Loucy (cell line): Measurements from ENCODE around the gene RANBP9.

Experiments
- H2AFZ ChIP-seq: fragments of 200-600 bp; sonication (generic); 2 replicates; pipeline ENCODE4 v1.6.0; 2016; ENCODE audit warnings: antibody characterized with exemption, mild to moderate bottlenecking, low read length, moderate library complexity
- H3F3A ChIP-seq: fragments of 200-600 bp; 2 replicates; pipeline ENCODE4 v1.6.0; 2016; ENCODE audit warnings: antibody characterized with exemption, low read depth, mild to moderate bottlenecking
- H3K27me3 ChIP-seq: fragments of 200-600 bp; sonication (generic); 2 replicates; pipeline ENCODE4 v1.6.1; 2014; ENCODE audit warnings: low read length, mild to moderate bottlenecking; ENCODE audit not compliant: insufficient read depth, poor library complexity, severe bottlenecking
- H3K36me3 ChIP-seq: fragments of 200-600 bp; sonication (generic); 2 replicates; pipeline ENCODE4 v1.6.1; 2016; ENCODE audit warnings: low read length; ENCODE audit not compliant: insufficient read depth
- H3K4me1 ChIP-seq: fragments of 200-600 bp; sonication (generic); 2 replicates; pipeline ENCODE4 v1.5.1; 2014; ENCODE audit warnings: low read length, mild to moderate bottlenecking; ENCODE audit not compliant: insufficient read depth, poor library complexity, severe bottlenecking
- H3K4me2 ChIP-seq: fragments of 200-600 bp; sonication (generic); 2 replicates; pipeline ENCODE4 v1.6.0; 2014; ENCODE audit warnings: antibody characterized with exemption, low read length, low read depth, mild to moderate bottlenecking; ENCODE audit not compliant: poor library complexity, severe bottlenecking
- H3K4me3 ChIP-seq: fragments of 200-600 bp; sonication (generic); 2 replicates; pipeline ENCODE4 v1.5.1; 2014; ENCODE audit warnings: low read length, mild to moderate bottlenecking, mixed read lengths; ENCODE audit not compliant: poor library complexity, severe bottlenecking
- H3K79me2 ChIP-seq: fragments of 200-600 bp; sonication (generic); 2 replicates; pipeline ENCODE4 v1.6.1; 2014; ENCODE audit warnings: low read length; ENCODE audit not compliant: insufficient read depth
- H3K9ac ChIP-seq: fragments of 200-600 bp; sonication (generic); 2 replicates; pipeline ENCODE4 v1.6.0; 2014; ENCODE audit warnings: mild to moderate bottlenecking, low read depth, low read length, moderate library complexity; ENCODE audit not compliant: poor library complexity, severe bottlenecking
- H3K9me2 ChIP-seq: fragments of 200-600 bp; sonication (generic); replicated peaks from 2 replicates; pipeline ENCODE4 v1.6.1; 2016; ENCODE audit warnings: low read depth, low read length, mixed read lengths
- H3K9me3 ChIP-seq: fragments of 200-600 bp; sonication (generic); 2 replicates; pipeline ENCODE4 v1.6.1; 2014; ENCODE audit warnings: mild to moderate bottlenecking, antibody characterized with exemption, low read length, low read depth; ENCODE audit not compliant: insufficient read depth
- H4K20me1 ChIP-seq: fragments of 200-600 bp; sonication (generic); 2 replicates; pipeline ENCODE4 v1.6.0; 2014; ENCODE audit warnings: antibody characterized with exemption, low read length, mild to moderate bottlenecking; ENCODE audit not compliant: insufficient read depth, poor library complexity, severe bottlenecking
- EZH2phosphoT487 ChIP-seq: fragments of 200-600 bp; IDR thresholded peaks from 2 replicates; pipeline ENCODE4 v1.6.1; 2018; ENCODE audit warnings: antibody characterized with exemption, mild to moderate bottlenecking, moderate library complexity, borderline replicate concordance
- TF ChIP-seq, protein P1 (sequence below): fragments of 200-600 bp; sonication (generic); conservative IDR thresholded peaks from 2 replicates; pipeline ENCODE4 v1.5.1; 2014; ENCODE audit warnings: mild to moderate bottlenecking, antibody characterized with exemption, low read length

The RANBP9 gene

GRCh38 chr6:13605634-13606033, 106.0 kb downstream of the RANBP9 start:
- Histone ChIP-seq H3K27me3 (no peaks in the 10 kb centered on the region), H3K79me2 (no peaks in the 10 kb centered on the region), H3F3A (no peaks in the 10 kb centered on the region), H3K36me3 (no peaks in the 10 kb centered on the region), H3K9ac (no peak overlapping the region), H3K9me3 (no peaks in the 10 kb centered on the region), H3K4me2 (no peak overlapping the region), H3K9me2 (no peaks in the 10 kb centered on the region), H3K4me3 (no peak overlapping the region), H2AFZ (no peak overlapping the region), H3K4me1 (no peaks in the 10 kb centered on the region), H4K20me1 (no peaks in the 10 kb centered on the region)
- TF ChIP-seq EZH2phosphoT487, result no peak
- TF ChIP-seq, protein P1, sequence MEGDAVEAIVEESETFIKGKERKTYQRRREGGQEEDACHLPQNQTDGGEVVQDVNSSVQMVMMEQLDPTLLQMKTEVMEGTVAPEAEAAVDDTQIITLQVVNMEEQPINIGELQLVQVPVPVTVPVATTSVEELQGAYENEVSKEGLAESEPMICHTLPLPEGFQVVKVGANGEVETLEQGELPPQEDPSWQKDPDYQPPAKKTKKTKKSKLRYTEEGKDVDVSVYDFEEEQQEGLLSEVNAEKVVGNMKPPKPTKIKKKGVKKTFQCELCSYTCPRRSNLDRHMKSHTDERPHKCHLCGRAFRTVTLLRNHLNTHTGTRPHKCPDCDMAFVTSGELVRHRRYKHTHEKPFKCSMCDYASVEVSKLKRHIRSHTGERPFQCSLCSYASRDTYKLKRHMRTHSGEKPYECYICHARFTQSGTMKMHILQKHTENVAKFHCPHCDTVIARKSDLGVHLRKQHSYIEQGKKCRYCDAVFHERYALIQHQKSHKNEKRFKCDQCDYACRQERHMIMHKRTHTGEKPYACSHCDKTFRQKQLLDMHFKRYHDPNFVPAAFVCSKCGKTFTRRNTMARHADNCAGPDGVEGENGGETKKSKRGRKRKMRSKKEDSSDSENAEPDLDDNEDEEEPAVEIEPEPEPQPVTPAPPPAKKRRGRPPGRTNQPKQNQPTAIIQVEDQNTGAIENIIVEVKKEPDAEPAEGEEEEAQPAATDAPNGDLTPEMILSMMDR, result no peak

- Histone ChIP-seq H4K20me1 (no peaks in the 10 kb centered on the region), H3K27me3 (no peaks in the 10 kb centered on the region), H3K4me1 (no peaks in the 10 kb centered on the region), H3K9me2 (no peaks in the 10 kb centered on the region), H3K4me2 (no peak overlapping the region), H3F3A (no peaks in the 10 kb centered on the region), H3K9me3 (no peaks in the 10 kb centered on the region), H3K9ac (no peak overlapping the region), H3K4me3 (no peak overlapping the region), H3K79me2 (no peaks in the 10 kb centered on the region), H2AFZ (no peak overlapping the region), H3K36me3 (no peaks in the 10 kb centered on the region)
- no peak for TF ChIP-seq EZH2phosphoT487
- TF ChIP-seq, protein P1, result no peak
These were observed 106.9 kb downstream of the RANBP9 start for GRCh38 chr6:13604546-13605416.

GRCh38 chr6:13604135-13604534, 107.5 kb downstream of the RANBP9 start:
- H3K4me1 ChIP-seq, result no peaks in the 10 kb centered on the region

More at GRCh38 chr6:13604135-13604534, 107.5 kb downstream of the RANBP9 start:
- no peak overlapping the region for H3K4me3 ChIP-seq
- H3K9me3 ChIP-seq, result no peaks in the 10 kb centered on the region
- no peak overlapping the region for H3K9ac ChIP-seq
- H3K9me2 ChIP-seq, result no peaks in the 10 kb centered on the region
- no peaks in the 10 kb centered on the region for H4K20me1 ChIP-seq
- no peaks in the 10 kb centered on the region for H3F3A ChIP-seq
- H3K27me3 ChIP-seq, result no peaks in the 10 kb centered on the region
- no peak overlapping the region for H3K4me2 ChIP-seq
- no peak overlapping the region for H2AFZ ChIP-seq
- TF ChIP-seq EZH2phosphoT487, result no peak
- TF ChIP-seq, protein P1, result no peak
- no peaks in the 10 kb centered on the region for H3K79me2 ChIP-seq
- H3K36me3 ChIP-seq, result no peaks in the 10 kb centered on the region
